Measurements from ENCODE around the gene PTPRA.

DNA sequence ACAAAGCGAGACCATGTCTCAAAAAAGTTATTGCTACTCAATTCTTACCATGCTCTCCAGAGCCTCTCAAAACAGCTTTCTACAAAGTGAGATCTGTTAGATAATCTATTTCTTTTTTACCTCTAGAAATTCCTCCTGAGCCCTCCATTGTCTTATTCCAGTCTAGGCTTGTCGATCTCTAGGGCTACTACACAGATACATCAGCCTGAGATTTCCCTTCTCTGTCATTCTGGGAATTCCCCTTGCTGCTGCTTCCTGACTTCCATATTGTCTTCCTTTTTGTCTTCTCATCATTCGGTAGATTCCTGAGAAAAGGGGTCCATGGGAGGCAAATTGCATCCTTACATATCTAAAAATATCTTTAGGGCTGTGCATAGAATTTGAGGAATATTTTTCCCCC lies 94.6 kb downstream of the PTPRA start:
- TF ChIP-seq, protein P1, sequence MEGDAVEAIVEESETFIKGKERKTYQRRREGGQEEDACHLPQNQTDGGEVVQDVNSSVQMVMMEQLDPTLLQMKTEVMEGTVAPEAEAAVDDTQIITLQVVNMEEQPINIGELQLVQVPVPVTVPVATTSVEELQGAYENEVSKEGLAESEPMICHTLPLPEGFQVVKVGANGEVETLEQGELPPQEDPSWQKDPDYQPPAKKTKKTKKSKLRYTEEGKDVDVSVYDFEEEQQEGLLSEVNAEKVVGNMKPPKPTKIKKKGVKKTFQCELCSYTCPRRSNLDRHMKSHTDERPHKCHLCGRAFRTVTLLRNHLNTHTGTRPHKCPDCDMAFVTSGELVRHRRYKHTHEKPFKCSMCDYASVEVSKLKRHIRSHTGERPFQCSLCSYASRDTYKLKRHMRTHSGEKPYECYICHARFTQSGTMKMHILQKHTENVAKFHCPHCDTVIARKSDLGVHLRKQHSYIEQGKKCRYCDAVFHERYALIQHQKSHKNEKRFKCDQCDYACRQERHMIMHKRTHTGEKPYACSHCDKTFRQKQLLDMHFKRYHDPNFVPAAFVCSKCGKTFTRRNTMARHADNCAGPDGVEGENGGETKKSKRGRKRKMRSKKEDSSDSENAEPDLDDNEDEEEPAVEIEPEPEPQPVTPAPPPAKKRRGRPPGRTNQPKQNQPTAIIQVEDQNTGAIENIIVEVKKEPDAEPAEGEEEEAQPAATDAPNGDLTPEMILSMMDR (optimal IDR thresholded peaks at IDR 0.05 in 1 of 3, IDR thresholded peaks at IDR 0.05 in 1 of 3, conservative IDR thresholded peaks at IDR 0.05 in 1 of 3; ENCODE audit: extremely low read depth in 1 of 3, insufficient read depth in 2 of 3, low read length in 3 of 3), result no peak
- TF ChIP-seq EZH2 (IDR thresholded peaks at IDR 0.05; ENCODE audit: low read length), result no peak

Measured in keratinocyte (primary cell).